ENCODE results near the gene TBL3. TPM values are rescaled to one million over a fixed set of nuclear protein-coding genes. Genes with fewer than 3 reads are reported as not detected.

The TBL3 gene
- total RNA-seq, 1 donor = 26.1 TPM

DNA sequence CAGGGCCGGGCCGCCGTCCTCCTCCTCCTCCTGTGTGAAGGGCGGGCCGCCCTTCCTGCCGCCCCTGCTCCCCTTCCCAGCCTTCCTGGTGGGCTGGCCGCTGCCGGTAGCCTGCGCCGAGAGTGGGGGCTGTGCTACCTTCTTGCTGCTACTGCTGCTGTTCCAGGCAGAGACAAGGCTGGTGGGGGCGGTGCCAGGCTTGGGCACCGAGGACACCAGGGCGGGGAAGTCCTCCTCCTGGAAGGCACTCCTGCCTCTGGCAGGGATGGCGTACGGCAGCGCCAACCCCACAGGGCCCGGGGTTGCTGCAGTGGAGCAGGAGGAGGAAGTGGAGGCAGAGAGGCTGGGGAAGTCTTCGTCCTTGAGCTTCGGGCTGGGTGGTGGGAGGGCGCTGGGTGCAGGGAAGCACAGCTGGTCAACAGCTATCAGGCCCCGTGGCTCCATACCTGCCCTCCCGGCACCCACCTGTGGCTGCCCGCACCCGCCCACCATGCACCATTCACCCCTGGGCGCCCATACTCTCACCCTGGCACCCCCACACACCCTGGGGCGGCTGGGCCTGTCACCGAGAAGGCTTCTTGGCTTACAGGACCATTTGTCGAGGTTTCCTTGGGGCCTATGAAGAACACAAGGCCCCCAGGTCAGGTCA, 28.1 kb downstream of the TBL3 start:
- TF ChIP-seq, protein P1, sequence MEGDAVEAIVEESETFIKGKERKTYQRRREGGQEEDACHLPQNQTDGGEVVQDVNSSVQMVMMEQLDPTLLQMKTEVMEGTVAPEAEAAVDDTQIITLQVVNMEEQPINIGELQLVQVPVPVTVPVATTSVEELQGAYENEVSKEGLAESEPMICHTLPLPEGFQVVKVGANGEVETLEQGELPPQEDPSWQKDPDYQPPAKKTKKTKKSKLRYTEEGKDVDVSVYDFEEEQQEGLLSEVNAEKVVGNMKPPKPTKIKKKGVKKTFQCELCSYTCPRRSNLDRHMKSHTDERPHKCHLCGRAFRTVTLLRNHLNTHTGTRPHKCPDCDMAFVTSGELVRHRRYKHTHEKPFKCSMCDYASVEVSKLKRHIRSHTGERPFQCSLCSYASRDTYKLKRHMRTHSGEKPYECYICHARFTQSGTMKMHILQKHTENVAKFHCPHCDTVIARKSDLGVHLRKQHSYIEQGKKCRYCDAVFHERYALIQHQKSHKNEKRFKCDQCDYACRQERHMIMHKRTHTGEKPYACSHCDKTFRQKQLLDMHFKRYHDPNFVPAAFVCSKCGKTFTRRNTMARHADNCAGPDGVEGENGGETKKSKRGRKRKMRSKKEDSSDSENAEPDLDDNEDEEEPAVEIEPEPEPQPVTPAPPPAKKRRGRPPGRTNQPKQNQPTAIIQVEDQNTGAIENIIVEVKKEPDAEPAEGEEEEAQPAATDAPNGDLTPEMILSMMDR (IDR thresholded peaks at IDR 0.05; ENCODE audit: extremely low read depth, low read depth, low read length) = no peak
- Histone ChIP-seq H4K20me1 (ENCODE audit: insufficient read depth, low read length) (peaks cover 32% of the 10 kb centered on the region), H3K27me3 (ENCODE audit: insufficient read depth, low read length) (no peaks in the 10 kb centered on the region), H3K4me2 (ENCODE audit: insufficient read depth, low read length) (no peak overlapping the region), H2AFZ (ENCODE audit: low read length) (no peak overlapping the region), H3K9me3 (ENCODE audit: low read depth, low read length) (no peaks in the 10 kb centered on the region), H3K79me2 (ENCODE audit: insufficient read depth, low read length) (peaks cover 40% of the 10 kb centered on the region), H3K27ac (ENCODE audit: low read depth, low read length) (no peak overlapping the region), H3K4me1 (ENCODE audit: insufficient read depth, low read length) (peaks cover 6% of the 10 kb centered on the region), H3K36me3 (ENCODE audit: insufficient read depth, low read length) (peaks cover 53% of the 10 kb centered on the region), H3K4me3 (ENCODE audit: insufficient read depth, low read length) (no peak overlapping the region)
- DNase-seq (ENCODE audit: insufficient read length, low spot score, missing footprints) = no peak

GRCh38 chr16:2001035-2001434, 29.2 kb downstream of the TBL3 start:
- Histone ChIP-seq H2AFZ (ENCODE audit: low read length) (no peak overlapping the region), H3K4me3 (ENCODE audit: insufficient read depth, low read length) (no peak overlapping the region), H3K79me2 (ENCODE audit: insufficient read depth, low read length) (peaks cover 50% of the 10 kb centered on the region), H3K27me3 (ENCODE audit: insufficient read depth, low read length) (no peaks in the 10 kb centered on the region), H3K27ac (ENCODE audit: low read depth, low read length) (no peak overlapping the region), H3K4me2 (ENCODE audit: insufficient read depth, low read length) (no peak overlapping the region), H4K20me1 (ENCODE audit: insufficient read depth, low read length) (peaks cover 42% of the 10 kb centered on the region), H3K9me3 (ENCODE audit: low read depth, low read length) (no peaks in the 10 kb centered on the region), H3K4me1 (ENCODE audit: insufficient read depth, low read length) (peaks cover 6% of the 10 kb centered on the region), H3K36me3 (ENCODE audit: insufficient read depth, low read length) (peaks cover 53% of the 10 kb centered on the region)
- TF ChIP-seq, protein P1 (IDR thresholded peaks at IDR 0.05; ENCODE audit: extremely low read depth, low read depth, low read length) = no peak
- DNase-seq (ENCODE audit: insufficient read length, low spot score, missing footprints) = no peak

- no peak for DNase-seq (ENCODE audit: insufficient read length, low spot score, missing footprints)
- H3K9me3 ChIP-seq (ENCODE audit: low read depth, low read length) = no peaks in the 10 kb centered on the region
- no peak overlapping the region for H3K4me3 ChIP-seq (ENCODE audit: insufficient read depth, low read length)
- no peaks in the 10 kb centered on the region for H3K27me3 ChIP-seq (ENCODE audit: insufficient read depth, low read length)
- peaks cover 52% of the 10 kb centered on the region for H3K36me3 ChIP-seq (ENCODE audit: insufficient read depth, low read length)
- no peak overlapping the region for H2AFZ ChIP-seq (ENCODE audit: low read length)
- H4K20me1 ChIP-seq (ENCODE audit: insufficient read depth, low read length) = peaks cover 48% of the 10 kb centered on the region
- no peak overlapping the region for H3K4me2 ChIP-seq (ENCODE audit: insufficient read depth, low read length)
- TF ChIP-seq, protein P1 (IDR thresholded peaks at IDR 0.05; ENCODE audit: extremely low read depth, low read depth, low read length) = no peak
- no peak overlapping the region for H3K27ac ChIP-seq (ENCODE audit: low read depth, low read length)
- H3K79me2 ChIP-seq (ENCODE audit: insufficient read depth, low read length) = peaks cover 57% of the 10 kb centered on the region
- H3K4me1 ChIP-seq (ENCODE audit: insufficient read depth, low read length) = peaks cover 6% of the 10 kb centered on the region
Measured at GRCh38 chr16:2001456-2002355, 29.9 kb downstream of the TBL3 start.

All from osteoblast (primary cell).